Endothelial cell of umbilical vein (primary cell): ENCODE data around the gene PSD4.

ENCODE experiments used
- EZH2 ChIP-seq: IDR thresholded peaks from 2 replicates; pipeline ENCODE4 v1.6.1; 2012; ENCODE audit warnings: borderline replicate concordance, low read depth, mild to moderate bottlenecking, moderate library complexity, low read length, inconsistent platforms; ENCODE audit not compliant: severe bottlenecking
- FOS ChIP-seq: IDR thresholded peaks from 2 replicates; pipeline ENCODE4 v1.6.1; 2011; ENCODE audit warnings: mild to moderate bottlenecking, low read length, moderate library complexity, borderline replicate concordance; ENCODE audit not compliant: insufficient read depth
- GATA2 ChIP-seq: IDR thresholded peaks from 2 replicates; pipeline ENCODE4 v1.7.0; 2011; ENCODE audit warnings: low read depth, mild to moderate bottlenecking, moderate library complexity, mixed read lengths, low read length; ENCODE audit not compliant: insufficient read length, insufficient read depth
- JUN ChIP-seq: IDR thresholded peaks from 2 replicates; pipeline ENCODE4 v1.6.1; 2011; ENCODE audit warnings: borderline replicate concordance, low read depth; ENCODE audit not compliant: insufficient read length, insufficient read depth
- POLR2A ChIP-seq: IDR thresholded peaks from 2 replicates; pipeline ENCODE4 v1.6.1; 2012; ENCODE audit warnings: low read depth, mild to moderate bottlenecking, control low read depth, low read length
- POLR2AphosphoS5 ChIP-seq: IDR thresholded peaks from 2 replicates; pipeline ENCODE4 v1.6.1; 2012; ENCODE audit warnings: low read depth, mild to moderate bottlenecking, control low read depth, low read length, moderate library complexity; ENCODE audit not compliant: insufficient read depth
- TF ChIP-seq, protein P1 (sequence below), 2 donors: IDR thresholded peaks; 1 replicate in 1 of 2; 2 replicates in 1 of 2; pipeline ENCODE4 v1.5.1; 2011; ENCODE audit warnings: low read length in 2 of 2, mild to moderate bottlenecking in 2 of 2, moderate library complexity in 2 of 2, control low read depth in 1 of 2, inconsistent platforms in 1 of 2, low read depth in 1 of 2; ENCODE audit not compliant: insufficient read depth in 1 of 2; ENCODE audit errors: extremely low read depth in 1 of 2
- TF ChIP-seq, protein P2 (sequence below): IDR thresholded peaks from 2 replicates; pipeline ENCODE4 v1.6.1; 2011; ENCODE audit not compliant: insufficient read depth, insufficient read length

DNA sequence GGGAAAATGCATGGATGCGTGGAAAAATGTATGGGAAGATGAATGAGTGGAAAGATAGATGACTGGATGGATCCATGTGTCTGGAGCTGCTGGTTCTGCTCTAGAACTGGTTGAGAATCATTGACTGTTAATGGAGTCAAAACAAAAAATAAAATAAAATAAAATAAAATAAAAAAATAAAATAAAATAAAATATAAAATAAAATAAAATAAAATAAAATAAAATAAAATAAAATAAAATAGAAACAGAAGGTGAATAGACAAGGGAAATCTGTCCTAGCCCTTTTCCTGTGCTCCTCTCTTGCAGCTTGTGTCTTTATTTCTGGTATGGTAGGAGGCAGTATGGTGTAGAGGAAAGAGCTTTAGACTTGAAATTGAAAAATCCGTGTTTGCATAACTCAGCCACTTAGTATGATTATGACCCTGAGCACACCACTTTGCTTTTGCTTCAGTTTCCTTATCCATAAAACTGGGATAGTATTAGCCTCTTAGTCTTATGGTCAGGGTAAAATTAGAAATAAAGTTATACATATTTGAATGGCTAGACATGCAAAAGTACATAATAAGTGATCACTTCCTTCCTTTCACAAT lies 51.0 kb downstream of the PSD4 start:
- TF ChIP-seq, protein P1, sequence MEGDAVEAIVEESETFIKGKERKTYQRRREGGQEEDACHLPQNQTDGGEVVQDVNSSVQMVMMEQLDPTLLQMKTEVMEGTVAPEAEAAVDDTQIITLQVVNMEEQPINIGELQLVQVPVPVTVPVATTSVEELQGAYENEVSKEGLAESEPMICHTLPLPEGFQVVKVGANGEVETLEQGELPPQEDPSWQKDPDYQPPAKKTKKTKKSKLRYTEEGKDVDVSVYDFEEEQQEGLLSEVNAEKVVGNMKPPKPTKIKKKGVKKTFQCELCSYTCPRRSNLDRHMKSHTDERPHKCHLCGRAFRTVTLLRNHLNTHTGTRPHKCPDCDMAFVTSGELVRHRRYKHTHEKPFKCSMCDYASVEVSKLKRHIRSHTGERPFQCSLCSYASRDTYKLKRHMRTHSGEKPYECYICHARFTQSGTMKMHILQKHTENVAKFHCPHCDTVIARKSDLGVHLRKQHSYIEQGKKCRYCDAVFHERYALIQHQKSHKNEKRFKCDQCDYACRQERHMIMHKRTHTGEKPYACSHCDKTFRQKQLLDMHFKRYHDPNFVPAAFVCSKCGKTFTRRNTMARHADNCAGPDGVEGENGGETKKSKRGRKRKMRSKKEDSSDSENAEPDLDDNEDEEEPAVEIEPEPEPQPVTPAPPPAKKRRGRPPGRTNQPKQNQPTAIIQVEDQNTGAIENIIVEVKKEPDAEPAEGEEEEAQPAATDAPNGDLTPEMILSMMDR (IDR thresholded peaks at IDR 0.05; ENCODE audit: extremely low read depth in 1 of 2, insufficient read depth in 1 of 2, low read depth in 1 of 2, low read length in 2 of 2), result no peak
- TF ChIP-seq, protein P2, sequence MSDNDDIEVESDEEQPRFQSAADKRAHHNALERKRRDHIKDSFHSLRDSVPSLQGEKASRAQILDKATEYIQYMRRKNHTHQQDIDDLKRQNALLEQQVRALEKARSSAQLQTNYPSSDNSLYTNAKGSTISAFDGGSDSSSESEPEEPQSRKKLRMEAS, result no peak
- TF ChIP-seq POLR2A (no peak), EZH2 (no peak), POLR2AphosphoS5 (no peak), JUN (no peak), GATA2 (no peak), FOS (no peak)
